Fibroblast of the aortic adventitia (primary cell): ENCODE data around the gene MTG1. TPM values are rescaled to one million over a fixed set of nuclear protein-coding genes. Genes with fewer than 3 reads are reported as not detected.

Source experiments
- DNase-seq: peaks from one replicate; pipeline ENCODE4 v3.0.0-alpha.2; 2010; ENCODE audit warnings: low read depth
- H3K4me3 ChIP-seq: 2 replicates; pipeline ENCODE4 v1.5.1; 2011; ENCODE audit warnings: low read depth, mild to moderate bottlenecking, control low read depth, low read length, moderate library complexity
- total RNA-seq: library from RNA; depleted of rRNA; stranded (reverse); fragments of >200 nt; gene quantifications from 2 replicates; pipeline ENCODE4 v1.2.3, GENCODE V29; 2012; ENCODE audit warnings: low replicate concordance
- TF ChIP-seq, protein P1 (sequence below): IDR thresholded peaks from 2 replicates; pipeline ENCODE4 v1.5.1; 2011; ENCODE audit warnings: mild to moderate bottlenecking, low read length, control low read depth, inconsistent platforms; ENCODE audit not compliant: insufficient read depth

The MTG1 gene
- total RNA-seq, 1 donor: 25.4 TPM

DNA sequence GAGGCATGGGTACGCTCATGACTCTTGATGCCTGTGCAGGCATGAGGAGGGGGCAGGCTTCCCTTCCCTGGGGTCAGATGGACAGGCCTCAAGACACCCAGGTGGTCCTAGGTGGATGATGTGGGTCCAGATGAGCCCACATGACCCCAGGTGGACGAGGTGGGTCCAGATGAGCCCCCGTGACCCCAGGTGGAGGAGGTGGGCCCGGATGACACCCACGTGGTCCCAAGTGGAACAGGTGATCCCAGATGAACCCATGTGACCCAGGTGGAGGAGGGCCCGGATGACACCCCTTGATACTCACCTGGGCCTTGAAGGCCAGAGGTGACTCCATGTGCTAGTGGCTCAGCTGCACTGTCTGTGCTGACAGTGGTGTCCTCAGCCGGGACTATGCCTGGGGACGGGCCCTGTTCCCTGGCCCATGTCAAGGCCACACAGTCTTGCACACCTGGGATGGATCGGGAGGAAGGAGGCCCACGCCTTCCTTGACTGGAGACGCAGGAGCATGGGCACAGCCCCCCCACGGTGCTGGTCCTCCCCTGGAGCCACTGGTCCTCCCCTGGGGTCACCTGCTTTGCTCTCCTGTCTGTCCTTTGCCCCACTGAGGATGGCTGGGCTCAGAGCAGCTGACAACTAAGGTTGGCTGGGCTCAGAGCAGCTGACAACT is 43.5 kb upstream of the MTG1 start:
- TF ChIP-seq, protein P1, sequence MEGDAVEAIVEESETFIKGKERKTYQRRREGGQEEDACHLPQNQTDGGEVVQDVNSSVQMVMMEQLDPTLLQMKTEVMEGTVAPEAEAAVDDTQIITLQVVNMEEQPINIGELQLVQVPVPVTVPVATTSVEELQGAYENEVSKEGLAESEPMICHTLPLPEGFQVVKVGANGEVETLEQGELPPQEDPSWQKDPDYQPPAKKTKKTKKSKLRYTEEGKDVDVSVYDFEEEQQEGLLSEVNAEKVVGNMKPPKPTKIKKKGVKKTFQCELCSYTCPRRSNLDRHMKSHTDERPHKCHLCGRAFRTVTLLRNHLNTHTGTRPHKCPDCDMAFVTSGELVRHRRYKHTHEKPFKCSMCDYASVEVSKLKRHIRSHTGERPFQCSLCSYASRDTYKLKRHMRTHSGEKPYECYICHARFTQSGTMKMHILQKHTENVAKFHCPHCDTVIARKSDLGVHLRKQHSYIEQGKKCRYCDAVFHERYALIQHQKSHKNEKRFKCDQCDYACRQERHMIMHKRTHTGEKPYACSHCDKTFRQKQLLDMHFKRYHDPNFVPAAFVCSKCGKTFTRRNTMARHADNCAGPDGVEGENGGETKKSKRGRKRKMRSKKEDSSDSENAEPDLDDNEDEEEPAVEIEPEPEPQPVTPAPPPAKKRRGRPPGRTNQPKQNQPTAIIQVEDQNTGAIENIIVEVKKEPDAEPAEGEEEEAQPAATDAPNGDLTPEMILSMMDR: no peak
- no peak overlapping the region for H3K4me3 ChIP-seq
- no peak for DNase-seq

DNA sequence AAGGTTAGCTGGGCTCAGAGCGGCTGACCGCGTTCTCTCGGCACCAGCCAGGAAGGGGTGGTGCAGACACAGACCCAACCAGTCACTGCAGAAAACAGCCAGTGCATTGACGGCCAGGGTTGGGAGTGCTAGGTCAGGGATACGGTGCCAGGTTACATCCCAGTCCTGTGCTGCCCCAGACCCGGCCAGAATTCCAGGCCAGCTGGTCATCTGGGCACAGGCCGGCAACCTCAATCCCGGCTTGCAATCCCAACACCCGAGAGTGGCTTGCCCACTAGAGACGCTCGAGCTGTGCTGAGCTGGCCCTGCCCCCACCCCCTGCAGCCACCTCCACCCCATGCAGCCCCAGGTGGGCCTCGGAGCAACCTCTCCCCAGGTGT is 43.0 kb upstream of the MTG1 start:
- TF ChIP-seq, protein P1: no peak
- H3K4me3 ChIP-seq: no peak overlapping the region
- no peak for DNase-seq

- TF ChIP-seq, protein P1: no peak
- no peak overlapping the region for H3K4me3 ChIP-seq
- DNase-seq: no peak
Observed at GRCh38 chr10:133351408-133352318, 42.3 kb upstream of the MTG1 start.

GRCh38 chr10:133353202-133353959 is 40.6 kb upstream of the MTG1 start:
- TF ChIP-seq, protein P1: no peak
- DNase-seq: no peak
- no peak overlapping the region for H3K4me3 ChIP-seq

- DNase-seq: no peak
- H3K4me3 ChIP-seq: no peak overlapping the region
- TF ChIP-seq, protein P1: no peak
Observed at GRCh38 chr10:133353988-133354605, 39.9 kb upstream of the MTG1 start.

DNA sequence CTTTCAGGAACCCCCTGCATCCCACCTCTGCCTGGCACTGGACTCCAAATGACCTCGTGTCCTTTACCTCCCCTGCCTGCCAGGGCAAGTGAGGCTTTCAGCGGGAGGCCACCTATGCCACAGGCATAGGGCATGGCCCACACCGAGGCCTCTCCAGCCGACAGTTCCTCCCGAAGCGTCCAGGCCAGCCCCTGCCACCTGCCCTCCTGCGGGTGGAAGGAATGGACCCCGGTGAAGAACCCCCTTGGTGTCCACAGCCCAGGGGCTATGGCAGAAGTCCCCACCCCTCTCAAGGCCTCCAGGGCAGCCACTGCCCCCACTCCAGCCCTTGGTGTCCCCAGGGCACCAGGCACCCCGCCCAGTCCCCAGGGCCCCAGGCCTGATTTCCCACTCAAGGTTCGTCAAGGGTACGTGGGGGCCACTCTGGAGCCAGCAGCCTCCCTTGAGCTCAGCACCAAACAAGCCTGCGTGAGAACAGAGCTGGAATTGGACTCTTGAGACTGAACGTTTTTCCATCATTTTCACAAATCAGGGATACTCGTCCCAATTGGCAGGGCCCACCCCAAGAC is 39.2 kb upstream of the MTG1 start:
- H3K4me3 ChIP-seq: no peak overlapping the region
- DNase-seq: no peak
- TF ChIP-seq, protein P1: no peak
